Stomach (tissue), 4 donors: ENCODE data around the gene DBN1.

Experiments
- CTCF ChIP-seq, 7 experiments: fragments of 450-650 bp in 4 of 7; fragments of 200-600 bp in 3 of 7; sonication (generic) in 3 of 7; IDR thresholded peaks; one replicate each; pipeline ENCODE4 v1.5.1; 2016 to 2019; ENCODE audit warnings: antibody characterized with exemption in 7 of 7, control low read depth in 2 of 7, mild to moderate bottlenecking in 1 of 7
- EP300 ChIP-seq: sonication (generic); formaldehyde crosslinking; IDR thresholded peaks from one replicate; pipeline ENCODE4 v1.6.1; 2017; ENCODE audit warnings: antibody characterized with exemption

GRCh38 chr5:177520916-177521513 is 47.6 kb upstream of the DBN1 start:
- TF ChIP-seq CTCF (IDR thresholded peaks at IDR 0.05) = no peak
- no peak for TF ChIP-seq EP300
